Right lobe of liver (tissue), 6 donors: ENCODE measurements around the gene CYP1A1. TPM values are rescaled to one million over a fixed set of nuclear protein-coding genes. Genes with fewer than 3 reads are reported as not detected.
A peak's percentile ranks its signal among the peaks of the same experiment; 100 is the strongest.

Experiments used
- ATAC-seq, 4 donors: fragments of 200-7000 bp; cut with Tn5 transposase; one replicate each; pipeline ENCODE4 v1.9.1; 2020; ENCODE audit warnings: mild to moderate bottlenecking in 4 of 4, moderate library complexity in 4 of 4
- DNase-seq, 3 donors: peaks; one replicate each; pipeline ENCODE4 v3.0.0-alpha.2; 2020
- H3K27ac ChIP-seq, 3 donors: fragments of 200-600 bp; one replicate each; pipeline ENCODE4 v1.8.0; 2022
- H3K27me3 ChIP-seq, 2 donors: fragments of 200-600 bp; one replicate each; pipeline ENCODE4 v1.8.0; 2022
- H3K36me3 ChIP-seq, 4 donors: fragments of 200-600 bp; sonication (generic) in 1 of 4; one replicate each; pipeline versions ENCODE4 v1.5.1 to v1.8.0; 2017 to 2022; ENCODE audit warnings: control low read depth in 1 of 4
- H3K4me1 ChIP-seq, 4 donors: fragments of 200-600 bp; sonication (generic) in 1 of 4; one replicate each; pipeline versions ENCODE4 v1.5.1 to v1.8.0; 2017 to 2022; ENCODE audit warnings: control low read depth in 1 of 4
- H3K4me3 ChIP-seq, 3 donors: fragments of 200-600 bp; one replicate each; pipeline ENCODE4 v1.8.0; 2022
- H3K9me3 ChIP-seq, 4 donors: fragments of 200-600 bp; sonication (generic) in 1 of 4; one replicate each; pipeline versions ENCODE4 v1.5.1 to v1.8.0; 2017 to 2022; ENCODE audit warnings: control low read depth in 1 of 4
- POLR2A ChIP-seq: fragments of 450-650 bp; IDR thresholded peaks from one replicate; pipeline ENCODE4 v1.6.1; 2017; ENCODE audit warnings: antibody characterized with exemption, mild to moderate bottlenecking
- WGBS: methylation state at CpG from one replicate; pipeline ENCODE4 v1.1.6; 2018; ENCODE audit warnings: low coverage, low lambda C conversion rate; ENCODE audit not compliant: insufficient coverage; ENCODE audit errors: missing lambda C conversion rate; 5-methylcytosine and 5-hydroxymethylcytosine counted together
- intact Hi-C, 2 donors: fragments of 100-400 bp; cut with DNase I; formaldehyde crosslinking; loops; one replicate each; pipeline versions ENCODE4 v1.11.2 to v1.14.1; 2022
- total RNA-seq, 6 experiments: library from RNA; depleted of rRNA in 2 of 6; stranded (reverse); fragments of >200 nt in 2 of 6; fragmentation: NEBNext Ultra II Directional in 3 of 6; extraction: Animal tissue kit (Norgen Biotek cat#: 25700) in 3 of 6; gene quantifications; one replicate each; pipeline versions ENCODE4 v1.1.0 to v1.2.4, GENCODE V29; 2016 to 2023
- TF ChIP-seq, protein P1 (sequence below), 4 donors: fragments of 200-600 bp in 3 of 4; fragments of 450-650 bp in 1 of 4; IDR thresholded peaks; one replicate each; pipeline versions ENCODE4 v1.5.1 to v1.8.0; 2016 to 2022; ENCODE audit warnings: antibody characterized with exemption in 4 of 4, mild to moderate bottlenecking in 2 of 4
- donor health status: DM: no; HTN: yes; CAD: no.
- donor health status: DM: no; HTN: no; CAD: no.
- donor health status: DM: no; HTN: no; CAD: no.
- donor health status: DM: no; HTN: yes; CAD: no.
- donor health status: DM: no; HTN: yes; CAD: no.

CYP1A1 gene
- total RNA-seq, 6 experiments from 2014 or later, result 0.31 to 12.5 (median 2.9) TPM

DNA sequence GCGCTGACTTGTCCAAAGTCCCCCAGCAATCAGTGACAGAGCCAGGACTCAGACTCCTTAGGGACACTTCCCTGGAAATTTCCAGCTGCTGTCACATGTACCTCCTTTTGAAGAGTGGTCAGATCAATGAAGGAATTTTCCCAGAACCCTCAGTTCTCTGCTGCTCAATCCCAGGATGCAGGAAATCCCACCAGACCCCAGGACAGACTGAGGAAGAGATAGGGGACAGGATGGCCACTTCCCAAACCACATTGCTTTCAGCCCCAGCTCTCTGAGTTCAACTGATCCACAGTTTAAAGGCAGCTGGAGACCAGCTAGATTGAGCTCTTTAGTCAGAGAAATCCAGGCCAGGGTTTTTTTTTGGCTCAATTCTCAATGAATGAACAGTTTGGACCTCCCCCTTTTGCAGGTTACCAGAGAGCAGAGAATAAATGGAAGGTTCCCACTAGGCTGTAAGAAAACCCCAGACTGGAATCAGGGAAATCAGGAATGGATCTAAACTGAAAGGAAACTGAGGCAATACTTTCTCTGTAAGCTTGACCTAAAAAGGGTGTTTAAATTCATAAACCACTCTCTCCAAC is 1.5 kb downstream of the CYP1A1 start:
- DNase-seq (no peak), ATAC-seq (peak; percentile 23 to 56 (median 32))
- no peaks in the 10 kb centered on the region for H3K36me3 ChIP-seq
- no peak overlapping the region for H3K27ac ChIP-seq
- no peak overlapping the region for H3K4me3 ChIP-seq
- H3K9me3 ChIP-seq, result no peaks in the 10 kb centered on the region
- no peaks in the 10 kb centered on the region for H3K27me3 ChIP-seq
- 57% methylated on average over 1 of the region's 1 CpG for WGBS
- TF ChIP-seq, protein P1, sequence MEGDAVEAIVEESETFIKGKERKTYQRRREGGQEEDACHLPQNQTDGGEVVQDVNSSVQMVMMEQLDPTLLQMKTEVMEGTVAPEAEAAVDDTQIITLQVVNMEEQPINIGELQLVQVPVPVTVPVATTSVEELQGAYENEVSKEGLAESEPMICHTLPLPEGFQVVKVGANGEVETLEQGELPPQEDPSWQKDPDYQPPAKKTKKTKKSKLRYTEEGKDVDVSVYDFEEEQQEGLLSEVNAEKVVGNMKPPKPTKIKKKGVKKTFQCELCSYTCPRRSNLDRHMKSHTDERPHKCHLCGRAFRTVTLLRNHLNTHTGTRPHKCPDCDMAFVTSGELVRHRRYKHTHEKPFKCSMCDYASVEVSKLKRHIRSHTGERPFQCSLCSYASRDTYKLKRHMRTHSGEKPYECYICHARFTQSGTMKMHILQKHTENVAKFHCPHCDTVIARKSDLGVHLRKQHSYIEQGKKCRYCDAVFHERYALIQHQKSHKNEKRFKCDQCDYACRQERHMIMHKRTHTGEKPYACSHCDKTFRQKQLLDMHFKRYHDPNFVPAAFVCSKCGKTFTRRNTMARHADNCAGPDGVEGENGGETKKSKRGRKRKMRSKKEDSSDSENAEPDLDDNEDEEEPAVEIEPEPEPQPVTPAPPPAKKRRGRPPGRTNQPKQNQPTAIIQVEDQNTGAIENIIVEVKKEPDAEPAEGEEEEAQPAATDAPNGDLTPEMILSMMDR (IDR thresholded peaks at IDR 0.05), result no peak
- no peak for TF ChIP-seq POLR2A
- intact Hi-C loops, result no loop called here
- H3K4me1 ChIP-seq, result peaks cover 0 to 26% (median 13%) of the 10 kb centered on the region in 4 donors

DNA sequence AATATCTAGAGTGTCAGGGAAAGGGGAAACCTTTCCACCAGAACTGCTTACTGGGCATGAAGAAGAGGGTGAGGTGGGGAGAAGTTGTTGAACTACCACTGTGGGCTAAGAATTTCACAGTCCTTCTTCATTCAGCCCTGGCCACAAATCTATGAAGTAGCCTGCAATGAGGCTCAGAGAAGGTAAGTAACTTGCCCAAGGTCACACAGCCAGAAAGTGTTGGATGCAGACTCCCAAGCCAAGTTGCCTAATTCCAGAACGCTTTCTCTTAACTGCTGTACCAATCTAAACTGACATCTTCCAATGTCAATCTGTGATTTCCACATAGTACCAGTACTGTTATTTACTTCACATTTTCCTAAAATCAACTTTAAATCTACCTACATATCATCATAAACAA is 2.1 kb downstream of the CYP1A1 start:
- Histone ChIP-seq H3K4me3 (no peak overlapping the region), H3K9me3 (no peaks in the 10 kb centered on the region), H3K27me3 (no peaks in the 10 kb centered on the region), H3K36me3 (no peaks in the 10 kb centered on the region), H3K4me1 (peaks cover 0 to 26% (median 13%) of the 10 kb centered on the region in 4 donors), H3K27ac (no peak overlapping the region)
- TF ChIP-seq, protein P1 (IDR thresholded peaks at IDR 0.05), result no peak
- no peak for TF ChIP-seq POLR2A
- 67% methylated on average over 1 of the region's 1 CpG for WGBS
- DNase-seq, result no peak
- intact Hi-C loops, result no loop called here
- ATAC-seq, result no peak

GRCh38 chr15:74722591-74722990 is 2.7 kb downstream of the CYP1A1 start:
- no CpG with 5 or more reads among the region's 13 CpGs for WGBS
- intact Hi-C loops, result no loop called here
- ATAC-seq (no peak), DNase-seq (no peak)
- Histone ChIP-seq H3K36me3 (no peaks in the 10 kb centered on the region), H3K27ac (no peak overlapping the region), H3K27me3 (no peaks in the 10 kb centered on the region), H3K4me3 (no peak overlapping the region), H3K4me1 (peaks cover 0 to 23% (median 11%) of the 10 kb centered on the region in 4 donors), H3K9me3 (no peaks in the 10 kb centered on the region)
- TF ChIP-seq, protein P1 (IDR thresholded peaks at IDR 0.05), result no peak
- TF ChIP-seq POLR2A, result no peak

- Histone ChIP-seq H3K9me3 (no peaks in the 10 kb centered on the region), H3K27ac (no peak overlapping the region), H3K27me3 (no peaks in the 10 kb centered on the region), H3K4me3 (no peak overlapping the region), H3K4me1 (no peaks in the 10 kb centered on the region), H3K36me3 (no peaks in the 10 kb centered on the region)
- intact Hi-C loops, result no loop called here
- ATAC-seq (no peak), DNase-seq (no peak)
- WGBS, result 64% methylated on average over 5 of the region's 5 CpGs
- TF ChIP-seq, protein P1 (IDR thresholded peaks at IDR 0.05), result no peak
- TF ChIP-seq POLR2A, result no peak
Observed at GRCh38 chr15:74716651-74717050, 8.7 kb downstream of the CYP1A1 start.
